HEK293 (cell line): Measurements from ENCODE around the gene ARID3A.
A peak's percentile ranks its signal among the peaks of the same experiment; 100 is the strongest.

Experiments
- GLIS1 ChIP-seq: fragments of 450-650 bp; formaldehyde crosslinking; IDR thresholded peaks from 2 replicates; pipeline ENCODE4 v1.5.1; 2016; ENCODE audit warnings: missing biosample characterization, missing genetic modification characterization
- MEIS1 ChIP-seq: sonication (generic); formaldehyde crosslinking; IDR thresholded peaks from 2 replicates; pipeline ENCODE4 v1.8.1; 2022; ENCODE audit warnings: missing genetic modification reagents, mild to moderate bottlenecking, borderline replicate concordance
- RBAK ChIP-seq: fragments of 450-650 bp; formaldehyde crosslinking; IDR thresholded peaks from 2 replicates; pipeline ENCODE4 v1.5.1; 2016; ENCODE audit warnings: missing biosample characterization, missing genetic modification characterization
- SP7 ChIP-seq: fragments of 450-650 bp; formaldehyde crosslinking; IDR thresholded peaks from 2 replicates; pipeline ENCODE4 v1.5.1; 2016; ENCODE audit warnings: missing biosample characterization, missing genetic modification characterization
- TCF7L2 ChIP-seq: IDR thresholded peaks from 2 replicates; pipeline ENCODE4 v1.6.1; 2011; ENCODE audit warnings: low read depth, mild to moderate bottlenecking, inconsistent platforms, low read length, moderate library complexity, borderline replicate concordance
- ZFHX2 ChIP-seq: fragments of 450-650 bp; formaldehyde crosslinking; conservative IDR thresholded peaks from 2 replicates; pipeline ENCODE4 v1.5.1; 2016; ENCODE audit warnings: missing biosample characterization, missing genetic modification characterization
- ZFP69B ChIP-seq: fragments of 450-650 bp; formaldehyde crosslinking; IDR thresholded peaks from 2 replicates; pipeline ENCODE4 v1.5.1; 2016; ENCODE audit warnings: missing biosample characterization, missing genetic modification characterization
- ZNF112 ChIP-seq: fragments of 450-650 bp; formaldehyde crosslinking; IDR thresholded peaks from 2 replicates; pipeline ENCODE4 v1.5.0; 2017; ENCODE audit warnings: missing biosample characterization, missing genetic modification characterization
- ZNF146 ChIP-seq: fragments of 450-650 bp; formaldehyde crosslinking; IDR thresholded peaks from 2 replicates; pipeline ENCODE4 v1.5.1; 2016; ENCODE audit warnings: missing biosample characterization, missing genetic modification characterization
- ZNF19 ChIP-seq: fragments of 450-650 bp; formaldehyde crosslinking; IDR thresholded peaks from 2 replicates; pipeline ENCODE4; 2016; ENCODE audit warnings: missing biosample characterization, missing genetic modification characterization, low read depth
- ZNF274 ChIP-seq, 2 experiments: fragments of 200-500 bp in 1 of 2; fragments of 450-650 bp in 1 of 2; sonication (Bioruptor generic) in 1 of 2; formaldehyde crosslinking in 1 of 2; IDR thresholded peaks; 2 replicates each; pipeline versions ENCODE4 v1.5.1 to v1.6.1; 2014 to 2016; ENCODE audit warnings: borderline replicate concordance in 1 of 2, inconsistent platforms in 1 of 2, low read length in 1 of 2, missing biosample characterization in 1 of 2, missing genetic modification characterization in 1 of 2
- ZNF335 ChIP-seq: fragments of 450-650 bp; formaldehyde crosslinking; conservative IDR thresholded peaks from 2 replicates; pipeline ENCODE4 v1.5.1; 2016; ENCODE audit warnings: missing biosample characterization, missing genetic modification characterization
- ZNF394 ChIP-seq: fragments of 450-650 bp; formaldehyde crosslinking; IDR thresholded peaks from 2 replicates; pipeline ENCODE4 v1.5.1; 2016; ENCODE audit warnings: missing biosample characterization, missing genetic modification characterization, mild to moderate bottlenecking, moderate library complexity, borderline replicate concordance
- ZNF426 ChIP-seq: fragments of 450-650 bp; formaldehyde crosslinking; IDR thresholded peaks from 2 replicates; pipeline ENCODE4 v1.5.1; 2017; ENCODE audit warnings: missing biosample characterization, missing genetic modification characterization, mild to moderate bottlenecking, inconsistent platforms, moderate library complexity
- ZNF473 ChIP-seq: fragments of 450-650 bp; formaldehyde crosslinking; IDR thresholded peaks from 2 replicates; pipeline ENCODE4 v1.5.1; 2017; ENCODE audit warnings: missing biosample characterization, missing genetic modification characterization
- ZNF561 ChIP-seq: fragments of 450-650 bp; IDR thresholded peaks from 2 replicates; pipeline ENCODE4 v1.5.1; 2018; ENCODE audit warnings: missing biosample characterization, missing genetic modification characterization, borderline replicate concordance
- ZNF600 ChIP-seq: fragments of 450-650 bp; formaldehyde crosslinking; IDR thresholded peaks from 2 replicates; pipeline ENCODE4 v1.5.1; 2016; ENCODE audit warnings: missing biosample characterization, missing genetic modification characterization
- ZNF626 ChIP-seq: fragments of 450-650 bp; sonication (Bioruptor Pico); formaldehyde crosslinking; IDR thresholded peaks from 2 replicates; pipeline ENCODE4 v1.5.1; 2018; ENCODE audit warnings: missing biosample characterization, missing genetic modification characterization, inconsistent platforms
- ZNF654 ChIP-seq: fragments of 450-650 bp; formaldehyde crosslinking; IDR thresholded peaks from 2 replicates; pipeline ENCODE4 v1.5.1; 2016; ENCODE audit warnings: low read depth, missing biosample characterization, missing genetic modification characterization
- ZSCAN30 ChIP-seq: fragments of 450-650 bp; IDR thresholded peaks from 2 replicates; pipeline ENCODE4 v1.5.1; 2018; ENCODE audit warnings: missing biosample characterization, mild to moderate bottlenecking, missing genetic modification characterization, moderate library complexity
- TF ChIP-seq, protein P1 (sequence below): fragments of 450-650 bp; formaldehyde crosslinking; IDR thresholded peaks from 2 replicates; pipeline ENCODE4 v1.5.1; 2016; ENCODE audit warnings: missing biosample characterization, missing genetic modification characterization
- TF ChIP-seq, protein P2 (sequence below): fragments of 450-650 bp; formaldehyde crosslinking; IDR thresholded peaks from 2 replicates; pipeline ENCODE4 v1.5.1; 2016; ENCODE audit warnings: missing biosample characterization, missing genetic modification characterization
- TF ChIP-seq, protein P3 (sequence below): fragments of 450-650 bp; formaldehyde crosslinking; IDR thresholded peaks from 2 replicates; pipeline ENCODE4 v1.5.1; 2016; ENCODE audit warnings: missing biosample characterization, missing genetic modification characterization, low read depth
- TF ChIP-seq, protein P4 (sequence below): fragments of 450-650 bp; formaldehyde crosslinking; IDR thresholded peaks from 2 replicates; pipeline ENCODE4 v1.5.1; 2017; ENCODE audit warnings: missing biosample characterization, missing genetic modification characterization
- TF ChIP-seq, protein P5 (sequence below): fragments of 450-650 bp; formaldehyde crosslinking; IDR thresholded peaks from 2 replicates; pipeline ENCODE4 v1.5.1; 2016; ENCODE audit warnings: missing biosample characterization, missing genetic modification characterization, borderline replicate concordance
- TF ChIP-seq, protein P6 (sequence below): fragments of 450-650 bp; formaldehyde crosslinking; IDR thresholded peaks from 2 replicates; pipeline ENCODE4 v1.5.1; 2016; ENCODE audit warnings: missing biosample characterization, missing genetic modification characterization

The ARID3A gene

DNA sequence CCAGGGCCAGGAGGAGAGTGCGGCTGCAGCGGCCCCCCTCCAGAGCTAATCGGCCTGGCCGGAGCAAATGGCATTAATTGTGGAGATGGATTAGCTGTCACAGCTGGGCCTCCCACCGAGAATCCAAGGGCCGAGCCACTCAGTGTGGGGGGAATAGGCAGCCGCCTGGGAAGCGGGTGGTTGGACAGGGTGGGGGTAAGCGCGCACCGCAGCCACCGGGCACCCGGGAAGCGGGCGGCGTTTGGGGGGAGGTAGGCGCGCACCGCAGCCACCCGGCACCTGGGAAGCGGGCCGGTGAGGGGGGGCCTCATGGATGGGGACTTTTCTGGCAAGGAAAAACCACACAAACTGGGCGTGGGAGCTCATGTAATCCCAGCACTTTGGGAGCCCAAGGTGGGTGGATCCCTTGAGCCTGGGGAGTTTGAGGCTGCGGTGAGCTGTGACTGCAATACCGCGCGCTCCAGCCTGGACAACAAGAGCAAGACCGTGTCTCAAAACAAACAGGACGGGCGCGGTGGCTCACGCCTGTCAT is 22.5 kb upstream of the ARID3A start (continued):
- TF ChIP-seq MEIS1 (no peak), ZNF626 (no peak), ZNF561 (tag by site-specific recombination) (no peak), ZNF112 (tag by site-specific recombination) (no peak), RBAK (tag by site-specific recombination) (no peak), ZSCAN30 (tag by site-specific recombination) (no peak), ZNF473 (no peak), ZNF654 (no peak), SP7 (tag by site-specific recombination) (0 out of 2 replicates have a peak, but pooled peaks have one; percentile 15), ZNF146 (tag by site-specific recombination) (no peak), ZNF335 (no peak), ZNF274 (IDR thresholded peaks at IDR 0.05; ENCODE audit: low read length) (no peak), ZNF274 (tag by site-specific recombination; IDR thresholded peaks at IDR 0.05; ENCODE audit: borderline replicate concordance) (no peak), ZFHX2 (tag by site-specific recombination) (peak; percentile 78), ZFP69B (no peak), TCF7L2 (no peak), ZNF600 (tag by site-specific recombination) (no peak; the same call in 1 of the 2 replicates), ZNF394 (tag by site-specific recombination) (0 out of 2 replicates have a peak, but pooled peaks have one; percentile 32), ZNF426 (no peak), ZNF19 (tag by site-specific recombination) (no peak), GLIS1 (tag by site-specific recombination) (peak; percentile 99)
- TF ChIP-seq, protein P1, sequence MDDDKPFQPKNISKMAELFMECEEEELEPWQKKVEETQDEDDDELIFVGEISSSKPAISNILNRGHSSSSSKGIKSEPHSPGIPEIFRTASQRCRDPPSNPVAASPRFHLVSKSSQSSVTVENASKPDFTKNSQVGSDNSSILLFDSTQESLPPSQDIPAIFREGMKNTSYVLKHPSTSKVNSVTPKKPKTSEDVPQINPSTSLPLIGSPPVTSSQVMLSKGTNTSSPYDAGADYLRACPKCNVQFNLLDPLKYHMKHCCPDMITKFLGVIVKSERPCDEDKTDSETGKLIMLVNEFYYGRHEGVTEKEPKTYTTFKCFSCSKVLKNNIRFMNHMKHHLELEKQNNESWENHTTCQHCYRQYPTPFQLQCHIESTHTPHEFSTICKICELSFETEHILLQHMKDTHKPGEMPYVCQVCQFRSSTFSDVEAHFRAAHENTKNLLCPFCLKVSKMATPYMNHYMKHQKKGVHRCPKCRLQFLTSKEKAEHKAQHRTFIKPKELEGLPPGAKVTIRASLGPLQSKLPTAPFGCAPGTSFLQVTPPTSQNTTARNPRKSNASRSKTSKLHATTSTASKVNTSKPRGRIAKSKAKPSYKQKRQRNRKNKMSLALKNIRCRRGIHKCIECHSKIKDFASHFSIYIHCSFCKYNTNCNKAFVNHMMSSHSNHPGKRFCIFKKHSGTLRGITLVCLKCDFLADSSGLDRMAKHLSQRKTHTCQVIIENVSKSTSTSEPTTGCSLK (tag by site-specific recombination): no peak
- TF ChIP-seq, protein P2, sequence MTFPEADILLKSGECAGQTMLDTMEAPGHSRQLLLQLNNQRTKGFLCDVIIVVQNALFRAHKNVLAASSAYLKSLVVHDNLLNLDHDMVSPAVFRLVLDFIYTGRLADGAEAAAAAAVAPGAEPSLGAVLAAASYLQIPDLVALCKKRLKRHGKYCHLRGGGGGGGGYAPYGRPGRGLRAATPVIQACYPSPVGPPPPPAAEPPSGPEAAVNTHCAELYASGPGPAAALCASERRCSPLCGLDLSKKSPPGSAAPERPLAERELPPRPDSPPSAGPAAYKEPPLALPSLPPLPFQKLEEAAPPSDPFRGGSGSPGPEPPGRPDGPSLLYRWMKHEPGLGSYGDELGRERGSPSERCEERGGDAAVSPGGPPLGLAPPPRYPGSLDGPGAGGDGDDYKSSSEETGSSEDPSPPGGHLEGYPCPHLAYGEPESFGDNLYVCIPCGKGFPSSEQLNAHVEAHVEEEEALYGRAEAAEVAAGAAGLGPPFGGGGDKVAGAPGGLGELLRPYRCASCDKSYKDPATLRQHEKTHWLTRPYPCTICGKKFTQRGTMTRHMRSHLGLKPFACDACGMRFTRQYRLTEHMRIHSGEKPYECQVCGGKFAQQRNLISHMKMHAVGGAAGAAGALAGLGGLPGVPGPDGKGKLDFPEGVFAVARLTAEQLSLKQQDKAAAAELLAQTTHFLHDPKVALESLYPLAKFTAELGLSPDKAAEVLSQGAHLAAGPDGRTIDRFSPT (tag by site-specific recombination): no peak
- TF ChIP-seq, protein P3, sequence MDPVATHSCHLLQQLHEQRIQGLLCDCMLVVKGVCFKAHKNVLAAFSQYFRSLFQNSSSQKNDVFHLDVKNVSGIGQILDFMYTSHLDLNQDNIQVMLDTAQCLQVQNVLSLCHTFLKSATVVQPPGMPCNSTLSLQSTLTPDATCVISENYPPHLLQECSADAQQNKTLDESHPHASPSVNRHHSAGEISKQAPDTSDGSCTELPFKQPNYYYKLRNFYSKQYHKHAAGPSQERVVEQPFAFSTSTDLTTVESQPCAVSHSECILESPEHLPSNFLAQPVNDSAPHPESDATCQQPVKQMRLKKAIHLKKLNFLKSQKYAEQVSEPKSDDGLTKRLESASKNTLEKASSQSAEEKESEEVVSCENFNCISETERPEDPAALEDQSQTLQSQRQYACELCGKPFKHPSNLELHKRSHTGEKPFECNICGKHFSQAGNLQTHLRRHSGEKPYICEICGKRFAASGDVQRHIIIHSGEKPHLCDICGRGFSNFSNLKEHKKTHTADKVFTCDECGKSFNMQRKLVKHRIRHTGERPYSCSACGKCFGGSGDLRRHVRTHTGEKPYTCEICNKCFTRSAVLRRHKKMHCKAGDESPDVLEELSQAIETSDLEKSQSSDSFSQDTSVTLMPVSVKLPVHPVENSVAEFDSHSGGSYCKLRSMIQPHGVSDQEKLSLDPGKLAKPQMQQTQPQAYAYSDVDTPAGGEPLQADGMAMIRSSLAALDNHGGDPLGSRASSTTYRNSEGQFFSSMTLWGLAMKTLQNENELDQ (tag by site-specific recombination): no peak
- TF ChIP-seq, protein P4, sequence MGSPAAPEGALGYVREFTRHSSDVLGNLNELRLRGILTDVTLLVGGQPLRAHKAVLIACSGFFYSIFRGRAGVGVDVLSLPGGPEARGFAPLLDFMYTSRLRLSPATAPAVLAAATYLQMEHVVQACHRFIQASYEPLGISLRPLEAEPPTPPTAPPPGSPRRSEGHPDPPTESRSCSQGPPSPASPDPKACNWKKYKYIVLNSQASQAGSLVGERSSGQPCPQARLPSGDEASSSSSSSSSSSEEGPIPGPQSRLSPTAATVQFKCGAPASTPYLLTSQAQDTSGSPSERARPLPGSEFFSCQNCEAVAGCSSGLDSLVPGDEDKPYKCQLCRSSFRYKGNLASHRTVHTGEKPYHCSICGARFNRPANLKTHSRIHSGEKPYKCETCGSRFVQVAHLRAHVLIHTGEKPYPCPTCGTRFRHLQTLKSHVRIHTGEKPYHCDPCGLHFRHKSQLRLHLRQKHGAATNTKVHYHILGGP (tag by site-specific recombination): no peak
- TF ChIP-seq, protein P5, sequence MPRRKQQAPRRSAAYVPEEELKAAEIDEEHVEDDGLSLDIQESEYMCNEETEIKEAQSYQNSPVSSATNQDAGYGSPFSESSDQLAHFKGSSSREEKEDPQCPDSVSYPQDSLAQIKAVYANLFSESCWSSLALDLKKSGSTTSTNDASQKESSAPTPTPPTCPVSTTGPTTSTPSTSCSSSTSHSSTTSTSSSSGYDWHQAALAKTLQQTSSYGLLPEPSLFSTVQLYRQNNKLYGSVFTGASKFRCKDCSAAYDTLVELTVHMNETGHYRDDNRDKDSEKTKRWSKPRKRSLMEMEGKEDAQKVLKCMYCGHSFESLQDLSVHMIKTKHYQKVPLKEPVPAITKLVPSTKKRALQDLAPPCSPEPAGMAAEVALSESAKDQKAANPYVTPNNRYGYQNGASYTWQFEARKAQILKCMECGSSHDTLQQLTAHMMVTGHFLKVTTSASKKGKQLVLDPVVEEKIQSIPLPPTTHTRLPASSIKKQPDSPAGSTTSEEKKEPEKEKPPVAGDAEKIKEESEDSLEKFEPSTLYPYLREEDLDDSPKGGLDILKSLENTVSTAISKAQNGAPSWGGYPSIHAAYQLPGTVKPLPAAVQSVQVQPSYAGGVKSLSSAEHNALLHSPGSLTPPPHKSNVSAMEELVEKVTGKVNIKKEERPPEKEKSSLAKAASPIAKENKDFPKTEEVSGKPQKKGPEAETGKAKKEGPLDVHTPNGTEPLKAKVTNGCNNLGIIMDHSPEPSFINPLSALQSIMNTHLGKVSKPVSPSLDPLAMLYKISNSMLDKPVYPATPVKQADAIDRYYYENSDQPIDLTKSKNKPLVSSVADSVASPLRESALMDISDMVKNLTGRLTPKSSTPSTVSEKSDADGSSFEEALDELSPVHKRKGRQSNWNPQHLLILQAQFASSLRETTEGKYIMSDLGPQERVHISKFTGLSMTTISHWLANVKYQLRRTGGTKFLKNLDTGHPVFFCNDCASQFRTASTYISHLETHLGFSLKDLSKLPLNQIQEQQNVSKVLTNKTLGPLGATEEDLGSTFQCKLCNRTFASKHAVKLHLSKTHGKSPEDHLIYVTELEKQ: no peak
- TF ChIP-seq, protein P6, sequence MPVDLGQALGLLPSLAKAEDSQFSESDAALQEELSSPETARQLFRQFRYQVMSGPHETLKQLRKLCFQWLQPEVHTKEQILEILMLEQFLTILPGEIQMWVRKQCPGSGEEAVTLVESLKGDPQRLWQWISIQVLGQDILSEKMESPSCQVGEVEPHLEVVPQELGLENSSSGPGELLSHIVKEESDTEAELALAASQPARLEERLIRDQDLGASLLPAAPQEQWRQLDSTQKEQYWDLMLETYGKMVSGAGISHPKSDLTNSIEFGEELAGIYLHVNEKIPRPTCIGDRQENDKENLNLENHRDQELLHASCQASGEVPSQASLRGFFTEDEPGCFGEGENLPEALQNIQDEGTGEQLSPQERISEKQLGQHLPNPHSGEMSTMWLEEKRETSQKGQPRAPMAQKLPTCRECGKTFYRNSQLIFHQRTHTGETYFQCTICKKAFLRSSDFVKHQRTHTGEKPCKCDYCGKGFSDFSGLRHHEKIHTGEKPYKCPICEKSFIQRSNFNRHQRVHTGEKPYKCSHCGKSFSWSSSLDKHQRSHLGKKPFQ (tag by site-specific recombination): no peak
